GM10248 (cell line): ENCODE results near the gene PTPRH.

Experiments
- CTCF ChIA-PET: fragments of 300-600 bp; sonication (Branson Sonifier 250); formaldehyde crosslinking; extraction: SDS; loops from one replicate; lab custom pipeline; 2021; ENCODE audit warnings: antibody characterized with exemption; lab: Yijun Ruan, JAX
- POLR2A ChIA-PET: fragments of 350-650 bp; sonication (Branson Sonifier 250); formaldehyde crosslinking; extraction: SDS; loops from one replicate; lab custom pipeline; 2020; ENCODE audit warnings: antibody characterized with exemption; lab: Yijun Ruan, JAX
- DNase-seq: peaks from one replicate; pipeline ENCODE4 v3.0.0; 2012; ENCODE audit errors: extremely low spot score
- CTCF ChIP-seq: IDR thresholded peaks from 2 replicates; pipeline ENCODE4 v1.5.1; 2012; ENCODE audit warnings: mild to moderate bottlenecking, low read depth; ENCODE audit errors: extremely low read depth, missing control alignments, control extremely low read depth

The PTPRH gene

GRCh38 chr19:55249841-55250240 is 40.5 kb upstream of the PTPRH start:
- no peak for TF ChIP-seq CTCF
- ChIA-PET CTCF (interaction anchor here (1.3 kb wide), 1 partner anchor 9 kb away, joined by 3 read pairs; the partner anchor contains the start of gene PPP6R1), POLR2A (no interaction called here)
- no peak for DNase-seq

- ChIA-PET CTCF (no interaction called here), POLR2A (no interaction called here)
- DNase-seq: no peak
- TF ChIP-seq CTCF: no peak
Measured at GRCh38 chr19:55248704-55249103, 39.4 kb upstream of the PTPRH start.

- CTCF ChIA-PET: no interaction called here
- no peak for DNase-seq
- POLR2A ChIA-PET: no interaction called here
Measured at GRCh38 chr19:55248166-55248675, 38.9 kb upstream of the PTPRH start.

GRCh38 chr19:55247621-55248099 is 38.4 kb upstream of the PTPRH start:
- ChIA-PET CTCF (no interaction called here), POLR2A (no interaction called here)
- DNase-seq: no peak
- no peak for TF ChIP-seq CTCF

More at GRCh38 chr19:55248166-55248675, 38.9 kb upstream of the PTPRH start:
- no peak for TF ChIP-seq CTCF

GRCh38 chr19:55246462-55247451 is 37.5 kb upstream of the PTPRH start:
- DNase-seq: no peak
- TF ChIP-seq CTCF: no peak
- CTCF ChIA-PET: interaction anchor here (1.2 to 1.6 kb wide), 2 partner anchors 9 kb away, joined by 3 read pairs; no protein-coding TSS in a partner anchor
- POLR2A ChIA-PET: interaction anchor here (1.0 kb wide), 1 partner anchor 7 kb away, joined by 3 read pairs; no protein-coding TSS in a partner anchor

GRCh38 chr19:55245236-55245904 is 36.1 kb upstream of the PTPRH start:
- ChIA-PET CTCF (interaction anchor here (1.6 to 1.9 kb wide), 3 partner anchors 11 to 22 kb away, joined by 3 to 5 read pairs (median 3); no protein-coding TSS in a partner anchor), POLR2A (interaction anchor here (1.0 kb wide), 2 partner anchors 9 to 157 kb away, joined by 3 read pairs; no protein-coding TSS in a partner anchor)
- DNase-seq: no peak
- no peak for TF ChIP-seq CTCF
